ENCODE results near the gene IMMT.

The IMMT gene

DNA sequence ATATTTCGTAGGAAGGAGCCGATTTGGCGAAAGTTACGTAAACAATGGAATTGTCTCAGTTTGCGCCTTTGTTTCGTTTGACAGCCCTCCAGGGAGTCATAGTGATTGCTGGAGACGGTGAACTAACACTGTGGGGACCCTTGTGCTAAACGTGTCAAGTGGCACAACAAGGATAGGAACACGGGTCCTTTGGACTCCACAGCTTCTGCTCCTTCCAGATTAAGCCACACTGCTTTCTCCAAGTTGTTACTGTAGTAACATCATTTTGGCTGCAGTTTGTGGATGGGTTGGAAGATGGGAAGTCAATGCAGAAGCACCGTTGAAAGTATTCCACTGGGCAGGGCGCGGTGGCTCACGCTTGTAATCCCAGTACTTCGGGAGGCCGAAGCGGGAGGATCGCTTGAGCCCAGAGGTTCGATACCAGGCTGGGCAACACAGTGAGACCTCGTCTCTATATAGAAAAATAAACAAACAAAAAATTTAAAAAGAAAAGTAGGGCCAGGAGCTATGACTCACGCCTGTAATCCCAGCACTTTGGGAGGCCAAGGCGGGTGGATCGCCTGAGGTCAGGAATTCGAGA is 636 bp upstream of the IMMT start:
- DNase-seq = no peak

DNA sequence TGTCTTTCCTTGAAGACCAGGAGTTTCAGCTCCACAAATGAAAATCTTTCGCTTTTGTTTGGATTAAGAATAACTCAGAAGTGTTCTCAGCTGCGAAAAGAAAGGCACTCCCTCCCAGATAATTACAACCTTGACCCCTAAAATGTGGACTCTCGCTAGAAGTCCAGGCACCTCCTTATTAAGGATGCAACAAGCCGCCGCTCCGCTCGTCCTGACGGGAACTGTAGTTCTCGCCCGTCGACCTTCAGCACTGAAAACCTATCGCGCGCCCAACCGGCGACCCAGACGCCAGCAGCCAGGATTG is 559 bp downstream of the IMMT start:
- no peak for DNase-seq

DNA sequence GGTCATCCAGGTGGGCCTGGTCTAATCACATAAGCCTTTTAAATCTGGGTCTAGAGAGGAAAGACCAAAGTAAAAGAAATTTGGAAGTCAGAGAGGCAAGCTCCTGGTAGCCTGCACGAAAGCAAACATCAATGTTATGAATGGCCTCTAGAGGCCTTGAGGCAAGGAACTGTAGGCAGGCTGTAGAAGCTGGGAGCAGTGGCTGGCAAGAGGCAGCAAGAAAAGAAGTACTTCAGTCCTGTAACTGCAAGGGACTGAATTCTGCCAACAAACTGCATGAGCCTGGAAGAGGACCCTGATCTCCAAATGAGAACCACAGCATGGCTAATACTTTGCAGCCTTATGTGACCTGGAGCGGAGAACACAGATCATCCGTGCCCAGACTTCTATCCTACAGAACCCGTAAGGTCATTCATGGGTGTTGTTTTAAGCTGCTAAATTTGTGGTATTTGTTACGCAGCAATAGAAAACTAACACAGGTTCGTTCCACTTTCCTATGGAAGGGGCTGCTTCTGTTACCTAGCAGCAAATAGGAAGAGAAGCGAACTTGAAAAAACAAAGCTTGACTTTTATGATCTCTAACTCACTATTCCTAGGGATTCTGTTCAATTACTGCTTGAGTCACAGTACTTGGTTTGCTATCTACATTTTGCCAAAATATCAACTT is 1.2 kb downstream of the IMMT start:
- no peak for DNase-seq

DNA sequence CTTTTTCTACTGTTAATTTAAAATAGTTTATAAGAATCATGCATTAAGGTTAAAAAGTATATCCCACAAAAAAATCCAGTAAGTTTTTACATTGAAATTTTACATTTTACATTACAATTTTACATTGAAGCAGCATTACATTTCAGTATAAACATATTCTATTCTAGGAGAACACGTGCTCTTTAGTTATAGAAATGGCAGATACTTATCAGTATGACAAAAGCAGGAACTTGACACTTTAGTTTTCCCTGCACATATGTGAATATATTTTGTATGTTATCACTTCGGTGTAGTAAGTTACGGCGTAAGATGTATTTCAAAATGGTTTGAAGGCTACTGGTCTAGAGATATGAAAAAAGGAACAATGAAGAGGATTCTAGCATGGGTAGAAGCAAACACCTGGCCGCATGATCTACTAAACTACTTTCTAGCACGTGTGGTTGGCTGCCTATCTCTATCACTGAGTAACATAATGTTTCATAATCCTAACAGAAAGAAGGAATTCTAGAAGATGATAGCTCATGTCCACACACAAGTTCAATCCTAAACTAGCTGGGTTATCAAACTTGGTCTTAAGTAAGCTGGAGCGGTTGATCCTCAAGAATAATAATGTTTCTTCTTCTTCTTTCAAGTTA is 5.4 kb downstream of the IMMT start:
- DNase-seq = no peak

DNA sequence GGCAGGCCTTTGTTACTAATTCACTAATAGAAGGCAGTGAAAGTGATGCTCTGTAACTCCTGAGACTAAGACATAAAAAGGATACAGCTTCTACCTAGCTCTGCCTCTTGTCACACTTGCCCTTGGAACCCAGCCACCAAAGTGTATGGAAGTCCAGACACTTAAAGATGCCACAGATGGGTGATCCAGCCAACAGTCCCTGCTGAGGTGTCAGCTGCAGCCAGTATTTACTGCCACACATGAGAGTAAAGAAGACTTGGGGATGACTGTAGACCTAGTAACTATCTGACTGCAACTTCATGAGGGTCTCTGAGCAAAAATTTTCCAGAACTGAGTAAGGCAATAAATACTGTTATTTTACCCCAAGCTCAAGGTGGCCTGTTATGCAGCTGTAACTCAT is 8.8 kb downstream of the IMMT start:
- no peak for DNase-seq

DNA sequence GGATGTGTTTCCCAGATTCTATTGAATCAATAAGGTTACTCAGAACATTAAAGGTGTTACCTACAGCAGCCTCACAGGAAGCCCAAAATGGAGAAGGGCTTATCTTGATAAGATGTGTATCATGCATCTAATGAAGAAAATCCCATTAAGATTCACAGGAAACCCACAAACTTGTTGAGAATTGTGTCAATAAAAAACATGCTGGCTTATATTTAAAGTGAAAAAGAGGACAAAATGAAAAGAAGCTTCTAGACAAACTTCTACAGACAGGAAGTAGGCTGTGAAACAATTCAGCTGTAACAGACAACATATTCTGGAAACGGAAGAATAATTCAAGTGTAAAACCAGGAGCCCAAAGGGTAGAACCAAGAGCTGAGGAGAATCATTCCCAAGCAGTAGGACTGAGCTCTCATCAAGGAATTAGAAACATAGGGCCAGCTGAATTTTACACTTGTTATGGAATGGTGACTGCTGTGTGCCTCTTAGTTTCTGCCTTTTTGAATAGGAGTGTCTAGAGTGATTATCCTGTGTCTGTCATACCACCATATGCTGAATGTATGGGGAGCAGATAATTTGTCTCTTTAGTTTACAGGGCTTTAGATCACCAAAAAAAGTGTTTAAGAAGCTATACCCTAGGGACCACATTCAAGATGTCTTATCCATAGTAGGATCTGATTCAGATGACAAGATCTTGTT is 9.6 kb downstream of the IMMT start:
- no peak for DNase-seq

DNA sequence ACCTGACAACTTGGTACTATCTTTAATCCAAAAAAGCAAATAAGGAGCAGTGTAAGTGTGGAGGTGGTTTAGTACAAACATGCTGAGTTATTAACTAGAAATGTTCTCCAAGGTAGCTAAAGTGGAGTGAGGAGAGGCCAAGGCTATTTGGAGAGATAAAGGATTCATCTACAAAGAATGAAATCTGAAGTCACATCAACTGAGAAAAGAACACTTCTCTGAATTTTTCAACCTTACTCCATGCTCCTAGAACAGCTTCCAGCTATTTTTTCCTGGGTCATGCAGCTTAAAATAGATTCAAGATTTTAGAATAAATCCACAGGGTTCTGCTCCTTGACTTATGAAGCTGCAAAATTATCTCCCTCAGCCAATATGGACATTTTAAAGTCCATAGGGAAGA is 18.7 kb downstream of the IMMT start:
- DNase-seq = no peak

DNA sequence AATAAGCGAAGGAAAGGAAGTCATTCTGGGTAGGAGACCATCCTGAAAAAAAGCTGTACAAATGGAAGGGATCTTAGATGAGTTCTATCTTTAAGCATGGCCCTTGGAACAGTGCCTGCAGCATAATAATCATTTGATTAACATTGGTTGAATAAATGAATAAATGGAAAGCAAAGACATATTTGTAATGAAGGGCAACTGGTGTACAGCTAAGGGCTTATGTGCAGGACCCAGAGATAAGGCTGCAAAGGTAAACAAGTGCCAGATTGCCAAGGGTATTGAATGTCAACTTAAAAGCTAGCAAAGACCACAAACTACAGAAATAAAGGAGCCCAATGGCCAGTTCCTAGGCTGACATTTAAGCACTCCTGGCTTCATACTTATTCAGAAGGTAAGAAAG is 19.4 kb downstream of the IMMT start:
- no peak for DNase-seq

DNA sequence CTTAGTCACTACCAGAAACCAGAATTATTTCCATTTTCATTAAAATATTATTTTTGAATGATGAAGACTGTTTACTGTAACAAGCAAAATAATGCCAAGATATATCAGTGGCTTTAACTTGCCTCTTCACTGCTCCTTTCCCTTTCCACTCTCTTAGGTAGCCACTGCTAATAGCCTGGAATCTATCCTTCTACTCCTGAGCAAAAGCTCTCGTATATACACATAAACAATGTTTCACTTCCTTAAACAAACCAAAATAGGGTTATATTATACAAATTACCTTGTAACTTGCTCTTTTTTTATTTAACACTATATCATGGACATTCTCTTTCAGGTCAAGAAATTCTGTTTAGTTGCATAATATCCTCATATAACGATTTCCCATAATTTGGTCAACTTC is 20.8 kb downstream of the IMMT start:
- no peak for DNase-seq

DNA sequence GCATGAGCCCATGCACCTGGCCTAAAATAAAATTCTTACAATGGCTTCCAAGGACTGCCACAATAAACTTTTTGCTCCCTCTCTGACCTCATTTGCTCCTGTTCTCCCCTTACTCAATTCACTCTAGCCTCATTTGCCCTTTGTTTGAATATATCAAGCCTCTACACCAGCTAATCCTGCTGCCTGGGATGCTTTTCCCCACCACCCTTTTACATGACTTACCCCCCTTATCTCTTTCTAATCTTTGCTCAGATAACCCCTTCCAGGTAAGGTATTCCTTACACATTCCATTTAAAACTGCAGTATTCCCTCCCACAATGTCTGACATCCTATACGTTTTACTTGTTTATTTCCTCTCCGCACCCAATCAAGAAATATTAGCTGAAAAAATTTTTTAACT is 22.7 kb downstream of the IMMT start:
- no peak for DNase-seq

DNA sequence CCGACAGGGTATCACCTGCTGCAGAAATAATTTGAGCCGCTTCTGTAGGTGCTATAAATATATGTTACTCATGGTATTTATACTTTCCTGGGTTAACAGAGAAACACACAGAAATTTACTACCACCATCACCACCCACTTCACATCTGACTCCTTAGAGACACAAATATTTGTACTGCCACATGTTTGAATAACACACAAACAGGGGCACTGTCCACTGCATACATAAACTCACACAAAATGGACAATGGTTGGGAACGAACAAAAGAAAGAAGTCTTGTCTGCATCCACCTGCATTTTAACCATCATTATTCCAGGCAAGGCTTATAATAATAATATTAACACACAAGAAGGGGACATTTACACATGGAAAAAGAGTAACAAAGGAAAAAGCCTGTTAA is 24.0 kb downstream of the IMMT start:
- no peak for DNase-seq

DNA sequence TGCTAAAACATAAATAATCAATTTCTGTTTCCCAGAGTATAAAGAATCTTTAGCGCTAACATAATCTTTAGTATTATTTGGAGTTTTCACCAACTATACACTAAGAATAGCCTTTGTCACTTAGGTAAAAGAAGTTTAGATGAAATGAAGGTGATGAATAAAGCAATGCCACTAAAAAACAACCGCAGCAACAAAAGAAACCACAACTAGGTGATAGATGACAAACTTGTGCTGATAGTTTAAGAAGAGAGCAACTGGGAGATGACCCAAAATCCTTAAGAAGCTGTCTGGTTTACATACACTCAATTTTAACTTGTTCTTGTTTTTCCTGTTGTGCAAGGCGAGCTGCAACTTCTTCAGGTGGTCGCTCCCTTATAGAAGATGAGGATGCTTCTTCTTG is 24.8 kb downstream of the IMMT start:
- no peak for DNase-seq

DNA sequence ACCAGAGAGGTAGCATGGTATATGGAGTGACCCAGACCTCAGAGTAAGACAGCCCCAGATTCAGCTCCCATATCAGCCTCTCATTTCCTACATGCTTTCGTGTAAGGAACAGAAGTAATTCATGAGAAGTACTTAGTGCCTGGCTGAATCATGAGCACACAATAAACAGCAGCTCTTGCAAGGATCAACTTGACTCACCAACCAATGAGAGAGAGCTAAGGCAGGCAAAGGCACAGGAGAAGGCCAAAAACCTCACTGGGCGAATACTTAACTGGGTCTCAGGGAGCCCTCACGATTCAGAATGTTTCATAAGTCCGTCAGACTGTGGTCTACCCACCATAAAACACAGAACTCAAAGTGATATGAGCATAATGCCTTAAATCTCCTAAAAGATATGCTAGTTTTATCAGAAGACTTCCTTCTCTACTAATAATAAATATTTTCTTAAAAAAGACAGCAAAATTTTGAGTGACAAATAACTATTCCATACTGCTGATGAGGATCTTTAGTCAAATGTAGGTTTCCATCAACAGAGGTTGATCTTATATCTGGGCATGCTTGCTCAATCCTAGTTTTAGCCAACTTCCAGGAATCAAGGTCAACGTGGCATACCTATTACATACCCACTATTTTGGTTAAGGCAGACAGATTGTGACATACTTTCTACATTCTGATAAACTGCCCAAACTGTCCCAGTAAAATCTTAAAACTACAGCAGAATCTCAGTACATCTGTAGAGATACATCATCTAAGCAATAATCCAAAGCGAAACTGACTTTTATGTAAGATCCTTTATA is 34.9 kb downstream of the IMMT start:
- no peak for DNase-seq

DNA sequence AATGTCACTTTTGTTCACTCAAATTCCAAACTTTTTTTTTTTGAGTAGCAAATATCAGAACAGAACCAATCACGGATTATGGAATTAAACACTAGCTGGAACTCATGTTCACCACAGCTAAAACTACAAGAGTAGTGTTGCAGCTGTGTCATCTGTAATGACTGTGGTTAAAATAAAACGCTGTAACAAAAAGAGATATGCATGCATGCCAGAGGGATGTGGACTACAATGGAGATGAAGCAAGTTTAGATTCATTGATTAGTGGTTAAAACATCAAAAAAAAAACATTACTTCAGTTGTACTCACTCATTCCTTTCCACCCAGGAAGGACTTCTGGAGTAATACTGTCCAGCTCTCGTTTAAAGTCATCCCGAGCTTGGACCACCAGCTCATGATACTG is 37.0 kb downstream of the IMMT start:
- no peak for DNase-seq

DNA sequence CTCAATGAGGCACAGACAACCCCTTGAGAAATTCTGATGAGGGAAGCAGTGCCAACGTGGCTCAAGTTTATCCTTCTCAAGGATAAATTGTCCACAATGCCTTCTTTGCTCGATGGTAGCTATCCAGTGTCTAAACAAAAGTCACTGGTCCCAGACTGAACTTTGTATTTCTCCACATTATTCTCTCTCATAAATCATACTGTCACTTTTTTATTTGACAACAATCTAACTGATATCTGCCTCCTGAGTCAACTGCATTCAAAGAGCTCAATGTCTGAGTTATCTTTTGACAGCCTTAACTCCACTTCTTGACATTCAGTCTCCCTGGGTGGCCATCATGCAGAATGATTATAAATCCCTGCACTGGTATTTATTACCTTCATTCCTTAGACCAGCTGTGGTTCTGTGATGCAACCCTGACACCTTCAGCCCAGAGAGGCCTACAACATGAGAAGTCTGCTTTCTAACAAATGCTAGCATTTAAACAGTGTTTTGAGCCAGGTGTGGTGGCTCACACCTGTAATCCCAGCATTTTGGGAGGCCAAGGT is 38.2 kb downstream of the IMMT start:
- DNase-seq = no peak

DNA sequence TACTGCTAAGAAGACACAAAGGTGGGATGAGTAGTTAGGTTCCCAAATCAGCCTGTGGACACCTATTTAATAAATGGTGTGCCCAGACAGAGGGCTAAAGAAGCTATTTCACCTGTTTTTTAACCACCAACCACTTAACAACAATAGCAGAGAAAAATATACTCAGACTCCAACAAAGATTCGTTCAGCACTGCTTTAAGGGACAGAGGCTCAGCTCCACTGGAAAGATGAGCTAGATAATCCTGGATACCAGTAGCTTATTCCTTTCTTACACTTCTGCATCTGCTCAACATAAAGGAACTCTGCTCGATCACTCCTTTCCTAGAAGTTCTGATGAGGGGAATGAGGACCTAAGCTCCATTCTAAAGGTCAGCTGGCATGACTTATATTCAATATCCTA is 44.8 kb downstream of the IMMT start:
- no peak for DNase-seq

DNA sequence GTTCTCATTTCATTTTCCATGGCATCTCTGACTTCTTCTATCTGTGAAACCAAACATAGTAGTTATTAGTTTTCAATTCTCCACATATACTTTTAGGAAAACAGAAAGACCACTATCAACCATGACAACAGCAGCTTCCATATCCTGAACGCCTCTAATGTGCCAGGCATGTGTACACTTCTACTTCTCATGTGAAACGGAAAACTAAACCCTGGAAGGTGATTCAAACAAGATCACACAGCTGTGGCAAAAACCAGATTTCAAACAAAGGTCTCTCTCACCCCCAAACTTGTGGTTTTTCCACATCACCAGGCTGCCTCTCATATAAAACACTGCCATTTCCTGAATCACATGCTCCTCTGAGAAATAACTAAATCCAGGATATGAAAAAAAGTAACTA is 47.5 kb downstream of the IMMT start:
- DNase-seq = no peak

DNA sequence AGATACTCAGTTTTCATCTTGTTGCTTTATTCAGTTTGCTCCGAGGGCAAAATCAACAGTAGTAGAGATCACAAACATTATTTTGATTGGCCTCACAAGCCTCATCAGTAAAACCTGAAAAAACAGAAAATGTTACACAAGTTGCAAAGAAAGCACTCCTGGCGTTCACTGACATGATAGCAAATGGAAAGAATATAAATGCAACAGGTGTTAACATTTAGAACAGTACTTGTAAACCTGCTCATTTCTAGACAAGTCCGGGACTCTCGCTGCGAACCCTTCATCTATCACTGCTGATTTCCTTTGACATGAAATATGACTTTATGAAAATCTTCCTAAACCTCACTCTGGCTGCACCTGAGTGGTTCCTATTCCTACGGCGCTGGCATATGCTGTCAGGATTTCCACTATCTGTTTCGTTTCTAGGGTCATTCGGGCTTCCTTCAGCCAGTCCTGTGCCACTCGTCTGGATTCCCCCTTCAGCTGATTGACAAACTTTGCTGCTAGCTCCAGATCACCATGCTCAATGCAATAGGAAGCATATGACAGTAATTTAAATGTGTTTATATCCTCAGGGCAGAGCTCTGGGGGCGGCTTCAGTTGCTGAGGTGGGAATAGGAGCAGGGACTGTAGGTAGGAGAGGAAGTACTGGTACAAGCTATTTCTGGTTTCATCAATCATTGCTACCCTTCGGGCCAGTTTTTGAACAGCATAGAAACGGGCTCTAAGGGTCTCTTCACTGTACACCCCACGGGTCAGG is 51.2 kb downstream of the IMMT start:
- DNase-seq = no peak

DNA sequence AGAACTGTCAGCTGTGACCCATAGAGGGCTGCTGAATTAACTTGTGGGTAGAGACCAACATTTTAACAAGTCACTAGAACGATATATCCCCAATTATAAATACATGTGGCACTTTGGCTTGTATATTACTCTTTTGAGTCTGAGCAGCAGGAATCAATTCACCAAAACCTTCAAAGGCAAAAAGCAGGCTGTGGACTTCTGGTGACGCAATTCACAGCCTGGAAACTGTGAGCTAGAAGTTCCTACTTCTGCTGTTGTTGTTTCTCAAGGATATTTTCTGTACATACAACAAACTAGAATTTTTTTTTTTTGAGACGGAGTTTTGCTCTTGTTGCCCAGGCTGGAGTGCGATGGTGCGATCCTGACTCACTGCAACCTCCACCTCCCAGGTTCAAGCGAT is 52.0 kb downstream of the IMMT start:
- DNase-seq = no peak

DNA sequence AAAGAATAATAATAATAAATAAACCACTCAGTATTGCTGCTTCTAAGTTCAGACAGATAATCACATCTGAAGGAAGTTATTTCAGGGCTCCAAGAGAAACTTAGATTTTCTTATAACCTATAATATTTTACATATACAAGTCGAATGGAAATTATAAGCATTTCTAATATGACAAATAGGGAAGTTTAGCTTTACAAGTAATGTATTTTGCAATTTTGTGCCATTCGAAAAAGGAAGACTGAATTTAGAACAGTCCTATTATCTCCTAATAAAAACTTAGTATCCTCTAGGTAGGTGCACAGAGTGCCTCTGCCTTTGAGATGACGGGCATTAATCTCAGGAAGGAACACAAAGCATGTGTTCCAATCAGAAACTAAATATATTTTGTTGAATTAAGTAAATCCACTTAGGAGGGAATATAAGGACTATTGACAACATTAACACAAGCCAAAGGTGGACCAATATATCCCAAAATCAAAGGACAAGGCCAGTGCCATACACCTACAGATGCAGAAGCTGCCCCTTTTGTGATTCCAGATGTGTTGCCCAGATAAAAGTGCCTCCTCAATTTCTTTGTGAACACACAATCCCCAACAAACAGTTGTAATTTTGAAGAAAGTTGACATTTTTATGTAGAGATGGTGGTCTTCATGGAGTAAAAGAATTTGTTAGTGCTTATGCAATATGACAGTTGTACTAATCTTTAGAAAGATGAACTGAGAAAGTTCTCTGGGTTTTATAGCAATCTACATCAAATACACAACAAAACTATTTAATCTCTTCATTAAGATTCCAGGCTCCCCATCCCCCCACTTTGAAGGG is 52.6 kb downstream of the IMMT start:
- DNase-seq = no peak

DNA sequence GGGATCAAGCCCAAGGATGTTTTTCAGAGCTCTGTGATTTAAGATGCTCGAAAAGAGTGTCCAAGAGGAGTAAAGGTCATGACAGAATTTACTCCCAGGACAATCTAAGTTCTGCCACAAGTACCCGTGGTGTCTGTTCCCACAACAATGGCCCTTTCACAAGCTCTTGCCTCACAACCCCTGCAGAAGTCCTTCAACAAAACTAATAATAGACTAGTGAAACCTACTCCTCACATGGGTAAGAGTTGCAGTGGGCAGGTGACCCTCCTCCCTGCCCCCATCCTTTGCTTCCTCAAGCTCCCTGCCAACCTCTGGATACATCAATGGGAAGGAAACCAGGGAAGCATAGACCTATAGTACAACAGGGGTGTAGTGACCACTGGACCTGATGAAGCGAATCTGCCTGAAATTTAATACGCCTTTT is 54.3 kb downstream of the IMMT start:
- DNase-seq = no peak

DNA sequence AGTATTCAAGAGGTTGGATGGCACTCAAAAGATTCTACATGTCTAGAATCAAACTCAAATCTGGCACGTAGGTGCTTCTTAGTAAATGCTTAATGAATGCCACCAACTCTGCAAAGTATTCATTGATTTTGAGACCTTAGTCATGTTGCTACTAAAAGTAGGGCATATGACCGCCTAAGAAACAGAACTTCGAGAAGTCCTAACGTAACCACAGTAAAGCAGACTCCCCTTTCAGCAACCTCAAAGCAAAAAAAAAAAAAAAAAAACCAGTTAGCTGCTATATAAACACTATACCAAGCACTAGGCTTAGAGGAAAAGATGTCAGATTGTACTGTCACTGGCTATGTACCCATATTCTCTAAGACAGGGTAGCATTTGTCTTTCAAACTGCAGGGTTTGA is 55.3 kb downstream of the IMMT start:
- DNase-seq = no peak

Data from NCI-H2029 treated with DMSO at 0.1 percent for 48 hours (cell line).